ENCODE measurements around the gene GPR25.

GRCh38 chr1:200899451-200899915, 26.7 kb downstream of the GPR25 start:
- TF ChIP-seq CTCF (IDR thresholded peaks at IDR 0.05) (no peak), POLR2AphosphoS5 (IDR thresholded peaks at IDR 0.05) (no peak)

Measured in breast epithelium (tissue), 3 donors.